GM19397 (cell line): ENCODE measurements around the gene MORN5.

Experiments used
- ATAC-seq: cut with Tn5 transposase; IDR thresholded peaks from one replicate; pipeline ENCODE4 v1.9.1; 2021; ENCODE audit warnings: mild to moderate bottlenecking, moderate library complexity; ENCODE audit not compliant: unreplicated experiment

MORN5 gene

GRCh38 chr9:122143296-122143695, 16.4 kb upstream of the MORN5 start:
- ATAC-seq = no peak

- ATAC-seq = no peak
Measured at GRCh38 chr9:122143876-122144405, 15.8 kb upstream of the MORN5 start.

- no peak for ATAC-seq
Measured at GRCh38 chr9:122144836-122145591, 14.7 kb upstream of the MORN5 start.

GRCh38 chr9:122145592-122145863, 14.2 kb upstream of the MORN5 start:
- ATAC-seq = no peak

- no peak for ATAC-seq
Measured at GRCh38 chr9:122151267-122151828, 8.4 kb upstream of the MORN5 start.

GRCh38 chr9:122155796-122156195, 3.9 kb upstream of the MORN5 start:
- no peak for ATAC-seq

- no peak for ATAC-seq
Measured at GRCh38 chr9:122158202-122158601, 1.5 kb upstream of the MORN5 start.

- ATAC-seq = no peak
Measured at GRCh38 chr9:122159925-122160246, 178 bp downstream of the MORN5 start.

GRCh38 chr9:122162415-122162814, 2.7 kb downstream of the MORN5 start:
- no peak for ATAC-seq

GRCh38 chr9:122164286-122164685, 4.6 kb downstream of the MORN5 start:
- ATAC-seq = no peak

GRCh38 chr9:122168356-122168755, 8.6 kb downstream of the MORN5 start:
- ATAC-seq = no peak

- ATAC-seq = no peak
Measured at GRCh38 chr9:122172131-122172530, 12.4 kb downstream of the MORN5 start.

GRCh38 chr9:122173670-122174069, 14.0 kb downstream of the MORN5 start:
- ATAC-seq = no peak

GRCh38 chr9:122176916-122177315, 17.2 kb downstream of the MORN5 start:
- ATAC-seq = no peak

GRCh38 chr9:122179054-122179689, 19.5 kb downstream of the MORN5 start:
- no peak for ATAC-seq

GRCh38 chr9:122179690-122180074, 20.0 kb downstream of the MORN5 start:
- ATAC-seq = no peak

- no peak for ATAC-seq
Measured at GRCh38 chr9:122180633-122181032, 20.9 kb downstream of the MORN5 start.

GRCh38 chr9:122183501-122183900, 23.8 kb downstream of the MORN5 start:
- ATAC-seq = no peak

- no peak for ATAC-seq
Measured at GRCh38 chr9:122184551-122184950, 24.8 kb downstream of the MORN5 start.

GRCh38 chr9:122186301-122186700, 26.6 kb downstream of the MORN5 start:
- ATAC-seq = no peak

- ATAC-seq = no peak
Measured at GRCh38 chr9:122186777-122187470, 27.2 kb downstream of the MORN5 start.

GRCh38 chr9:122188369-122188768, 28.7 kb downstream of the MORN5 start:
- no peak for ATAC-seq
